Epithelial cell of proximal tubule (primary cell): ENCODE results near the gene ITGA4. TPM values are rescaled to one million over a fixed set of nuclear protein-coding genes. Genes with fewer than 3 reads are reported as not detected.

Experiments
- DNase-seq: peaks from one replicate; pipeline ENCODE4 v3.0.0-alpha.2; 2011; ENCODE audit warnings: low read depth
- H3K4me3 ChIP-seq: 2 replicates; pipeline ENCODE4 v1.5.1; 2011; ENCODE audit warnings: low read depth, mild to moderate bottlenecking, low read length
- total RNA-seq: library from RNA; depleted of rRNA; stranded (reverse); fragments of >200 nt; gene quantifications from 2 replicates; pipeline ENCODE4 v1.2.3, GENCODE V29; 2015
- TF ChIP-seq, protein P1 (sequence below): conservative IDR thresholded peaks from 2 replicates; pipeline ENCODE4 v1.5.1; 2012; ENCODE audit warnings: low read depth, mild to moderate bottlenecking, low read length

The ITGA4 gene
- total RNA-seq, 1 donor from 2014 or later = 22.5 TPM

DNA sequence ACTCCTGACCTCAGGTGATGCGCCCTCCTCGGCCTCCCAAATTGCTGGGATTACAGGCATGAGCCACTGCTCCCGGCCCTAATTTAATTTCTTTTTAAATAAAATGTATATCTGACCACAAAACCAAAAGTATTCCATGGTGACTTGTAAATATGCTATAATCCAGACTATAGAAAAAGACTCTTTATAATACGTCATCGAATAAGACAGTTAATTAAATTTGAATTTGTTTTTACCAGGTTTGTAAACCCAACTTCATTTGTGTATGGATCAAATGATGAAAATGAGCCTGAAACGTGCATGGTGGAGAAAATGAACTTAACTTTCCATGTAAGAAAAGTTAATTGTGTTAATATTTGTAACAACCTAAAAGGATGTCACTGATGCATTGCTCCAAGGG, 69.9 kb downstream of the ITGA4 start:
- no peak for DNase-seq
- H3K4me3 ChIP-seq = no peak overlapping the region
- TF ChIP-seq, protein P1, sequence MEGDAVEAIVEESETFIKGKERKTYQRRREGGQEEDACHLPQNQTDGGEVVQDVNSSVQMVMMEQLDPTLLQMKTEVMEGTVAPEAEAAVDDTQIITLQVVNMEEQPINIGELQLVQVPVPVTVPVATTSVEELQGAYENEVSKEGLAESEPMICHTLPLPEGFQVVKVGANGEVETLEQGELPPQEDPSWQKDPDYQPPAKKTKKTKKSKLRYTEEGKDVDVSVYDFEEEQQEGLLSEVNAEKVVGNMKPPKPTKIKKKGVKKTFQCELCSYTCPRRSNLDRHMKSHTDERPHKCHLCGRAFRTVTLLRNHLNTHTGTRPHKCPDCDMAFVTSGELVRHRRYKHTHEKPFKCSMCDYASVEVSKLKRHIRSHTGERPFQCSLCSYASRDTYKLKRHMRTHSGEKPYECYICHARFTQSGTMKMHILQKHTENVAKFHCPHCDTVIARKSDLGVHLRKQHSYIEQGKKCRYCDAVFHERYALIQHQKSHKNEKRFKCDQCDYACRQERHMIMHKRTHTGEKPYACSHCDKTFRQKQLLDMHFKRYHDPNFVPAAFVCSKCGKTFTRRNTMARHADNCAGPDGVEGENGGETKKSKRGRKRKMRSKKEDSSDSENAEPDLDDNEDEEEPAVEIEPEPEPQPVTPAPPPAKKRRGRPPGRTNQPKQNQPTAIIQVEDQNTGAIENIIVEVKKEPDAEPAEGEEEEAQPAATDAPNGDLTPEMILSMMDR = no peak

GRCh38 chr2:181528441-181528840, 71.3 kb downstream of the ITGA4 start:
- H3K4me3 ChIP-seq = no peak overlapping the region
- TF ChIP-seq, protein P1 = no peak
- no peak for DNase-seq

GRCh38 chr2:181536730-181537129, 79.5 kb downstream of the ITGA4 start:
- TF ChIP-seq, protein P1 = no peak
- no peak for DNase-seq
- no peak overlapping the region for H3K4me3 ChIP-seq

DNA sequence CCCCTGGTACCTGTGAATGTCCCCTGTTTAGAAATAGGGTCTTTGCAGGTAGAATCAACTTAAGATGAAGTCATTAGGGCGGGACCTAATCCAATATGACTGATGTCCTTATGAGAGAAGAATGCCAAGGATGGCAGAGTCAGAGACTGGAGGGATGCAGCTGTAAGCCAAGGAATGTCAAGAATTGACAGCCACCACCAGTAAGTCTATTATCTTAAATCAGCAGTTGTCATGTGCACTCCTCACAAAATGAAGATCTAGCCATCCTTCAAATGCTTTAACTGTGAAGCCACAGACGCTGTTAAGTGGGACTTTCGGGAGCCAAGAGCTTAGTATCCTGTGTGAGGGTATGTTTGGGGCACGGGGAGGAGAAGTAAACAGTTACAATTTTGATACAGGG, 83.2 kb downstream of the ITGA4 start:
- TF ChIP-seq, protein P1 = no peak
- H3K4me3 ChIP-seq = no peak overlapping the region
- no peak for DNase-seq

DNA sequence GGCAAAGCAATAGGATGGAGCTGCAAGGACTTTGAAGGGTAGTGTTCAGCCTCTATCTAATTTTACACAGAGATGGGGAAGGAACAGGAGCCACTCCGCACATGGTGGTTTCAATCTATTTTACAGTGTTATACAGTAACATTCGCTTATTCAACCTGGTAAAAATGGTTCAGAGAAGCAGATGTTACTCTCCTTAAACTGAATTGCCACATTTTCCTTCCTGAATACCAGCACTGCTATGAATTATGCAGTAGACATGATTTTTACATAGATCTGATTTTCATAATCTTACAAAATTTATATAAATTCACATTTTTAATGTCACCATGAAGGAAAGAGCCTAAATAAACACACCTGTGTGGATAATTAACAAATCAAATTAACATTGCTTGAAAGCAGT, 85.0 kb downstream of the ITGA4 start:
- DNase-seq = no peak
- TF ChIP-seq, protein P1 = no peak
- H3K4me3 ChIP-seq = no peak overlapping the region

- no peak overlapping the region for H3K4me3 ChIP-seq
- peak; percentile 63 for DNase-seq
- TF ChIP-seq, protein P1 = no peak
These were observed 88.9 kb downstream of the ITGA4 start for GRCh38 chr2:181546086-181546485.

- DNase-seq = peak; percentile 37
- TF ChIP-seq, protein P1 = no peak
- H3K4me3 ChIP-seq = no peak overlapping the region
These were observed 95.6 kb downstream of the ITGA4 start for GRCh38 chr2:181552808-181553207.
